ENCODE measurements around the gene CGB8.

CGB8 gene

GRCh38 chr19:49065905-49066512 lies 17.1 kb upstream of the CGB8 start:
- no peak for DNase-seq
- Histone ChIP-seq H3K36me3 (no peaks in the 10 kb centered on the region), H3K27me3 (no peaks in the 10 kb centered on the region; the same call in 1 of the 2 replicates), H3K4me1 (0 out of 2 replicates have a peak, but pooled peaks cover 3% of the 10 kb centered on the region), H3K9me3 (no peaks in the 10 kb centered on the region), H3K4me3 (ENCODE audit: low read depth, low read length) (no peak overlapping the region)
- no peak for TF ChIP-seq CTCF (IDR thresholded peaks at IDR 0.05; ENCODE audit: low read depth, low read length)

- no peak for TF ChIP-seq CTCF (IDR thresholded peaks at IDR 0.05; ENCODE audit: low read depth, low read length)
- H3K27me3 ChIP-seq = no peaks in the 10 kb centered on the region
- H3K4me1 ChIP-seq = 0 out of 2 replicates have a peak, but pooled peaks cover 3% of the 10 kb centered on the region
- DNase-seq = peak; percentile 69
- no peaks in the 10 kb centered on the region for H3K36me3 ChIP-seq
- peak within 1 kb of the TSS; percentile 16 for H3K4me3 ChIP-seq (ENCODE audit: low read depth, low read length)
- no peaks in the 10 kb centered on the region for H3K9me3 ChIP-seq
Measured at GRCh38 chr19:49064768-49065611, 16.1 kb upstream of the CGB8 start, which contains the start of gene NTF4. Gene NTF4, minus strand, starts transcription at chr19:49064818. Its CDS starts 2,821 bp downstream, at chr19:49061997.

GRCh38 chr19:49064029-49064629 lies 15.2 kb upstream of the CGB8 start:
- H3K27me3 ChIP-seq = no peaks in the 10 kb centered on the region
- DNase-seq = no peak

GRCh38 chr19:49061445-49061844 lies 12.5 kb upstream of the CGB8 start:
- Histone ChIP-seq H3K4me3 (ENCODE audit: low read depth, low read length) (no peak overlapping the region), H3K9me3 (no peaks in the 10 kb centered on the region), H3K27me3 (peaks cover 10% of the 10 kb centered on the region), H3K4me1 (peaks cover 13% of the 10 kb centered on the region; the same call in 1 of the 2 replicates), H3K36me3 (no peaks in the 10 kb centered on the region)
- no peak for DNase-seq
- no peak for TF ChIP-seq CTCF (IDR thresholded peaks at IDR 0.05; ENCODE audit: low read depth, low read length)

More at GRCh38 chr19:49064029-49064629, 15.2 kb upstream of the CGB8 start:
- no peak for TF ChIP-seq CTCF (IDR thresholded peaks at IDR 0.05; ENCODE audit: low read depth, low read length)
- no peak overlapping the region; the same call in 1 of the 2 replicates for H3K4me3 ChIP-seq (ENCODE audit: low read depth, low read length)
- H3K9me3 ChIP-seq = no peaks in the 10 kb centered on the region
- H3K4me1 ChIP-seq = 0 out of 2 replicates have a peak, but pooled peaks cover 3% of the 10 kb centered on the region
- H3K36me3 ChIP-seq = no peaks in the 10 kb centered on the region

GRCh38 chr19:49061000-49061399 lies 12.1 kb upstream of the CGB8 start:
- H3K9me3 ChIP-seq = no peaks in the 10 kb centered on the region
- TF ChIP-seq CTCF (IDR thresholded peaks at IDR 0.05; ENCODE audit: low read depth, low read length) = no peak
- peaks cover 15% of the 10 kb centered on the region for H3K4me1 ChIP-seq
- no peaks in the 10 kb centered on the region for H3K36me3 ChIP-seq
- peaks cover 14% of the 10 kb centered on the region for H3K27me3 ChIP-seq
- H3K4me3 ChIP-seq (ENCODE audit: low read depth, low read length) = no peak overlapping the region
- DNase-seq = no peak

All from BE2C (cell line).